Measurements from ENCODE around the gene NKX6-2.
"Not testable (repeated sequence)": the region's sequence is repeated elsewhere in the genome, so short reads cannot be mapped to it uniquely, and the experiment has no call there.

Gene NKX6-2

GRCh38 chr10:132752378-132752777 is 33.6 kb downstream of the NKX6-2 start:
- no peak for DNase-seq

- no peak for DNase-seq
Measured at GRCh38 chr10:132750936-132751335, 35.0 kb downstream of the NKX6-2 start.

DNA sequence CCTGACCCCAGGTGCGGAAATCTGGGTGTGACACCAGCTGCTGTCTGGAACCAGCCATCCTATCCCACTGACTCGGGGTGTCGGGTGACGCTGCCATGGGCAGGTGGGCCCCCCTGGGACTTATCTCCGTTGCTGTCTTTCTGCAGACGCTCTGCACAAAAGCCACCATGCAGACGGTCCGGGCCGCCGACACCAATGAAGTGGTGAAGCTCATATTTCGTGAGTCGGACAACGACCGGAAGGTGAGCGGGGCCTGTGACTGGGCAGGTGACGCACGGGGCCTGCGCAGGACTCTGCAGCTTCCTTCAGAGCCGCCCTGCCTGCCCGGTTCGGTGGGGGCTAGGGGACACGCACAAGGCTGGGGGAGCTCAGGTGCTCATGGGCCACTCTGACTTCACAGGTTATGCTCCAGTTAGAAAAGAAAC is 36.6 kb downstream of the NKX6-2 start:
- DNase-seq, result no peak

GRCh38 chr10:132748545-132749370 is 37.2 kb downstream of the NKX6-2 start:
- no peak for DNase-seq

GRCh38 chr10:132748135-132748534 is 37.8 kb downstream of the NKX6-2 start:
- DNase-seq, result no peak

DNA sequence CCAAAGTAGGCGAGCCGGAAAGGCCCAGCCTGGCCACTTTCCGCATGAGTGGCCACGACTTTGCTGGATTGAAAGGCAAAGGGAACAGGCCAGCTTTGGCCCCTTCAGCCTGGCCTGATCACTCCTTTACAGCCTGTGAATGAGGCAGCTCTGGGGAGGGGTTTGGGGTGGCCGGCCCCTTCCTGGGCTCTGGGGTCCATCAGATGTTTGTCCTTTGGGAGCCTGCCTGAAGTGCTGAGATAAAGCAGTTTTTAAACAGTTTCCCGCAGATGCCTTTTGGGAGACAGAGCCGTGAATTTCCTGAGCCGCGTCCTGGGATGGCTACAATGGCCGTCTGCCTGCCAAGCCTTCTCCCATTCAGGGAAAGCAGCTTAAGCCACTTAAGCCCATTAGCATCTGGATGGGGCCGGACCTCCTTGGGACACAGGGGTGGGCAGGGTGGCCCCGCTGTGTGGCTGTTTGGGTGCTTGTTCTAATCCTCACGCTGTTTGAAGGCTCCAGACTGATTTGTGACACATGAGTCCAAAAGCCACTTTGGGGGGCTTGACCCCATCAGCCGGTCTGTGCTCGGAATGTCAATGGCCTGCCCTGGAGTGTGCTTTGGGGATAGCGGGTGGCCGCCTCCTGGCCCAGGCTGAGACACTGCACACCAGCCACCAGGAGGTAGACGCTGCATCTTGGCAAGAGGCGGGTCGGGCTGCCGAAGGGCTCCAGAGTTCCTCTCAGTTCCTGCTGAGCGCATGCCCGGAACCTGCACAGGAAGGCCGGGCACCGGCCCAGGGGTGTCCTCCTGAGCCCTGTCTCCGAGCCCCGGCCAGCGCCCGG is 38.9 kb downstream of the NKX6-2 start:
- DNase-seq, result no peak

GRCh38 chr10:132746386-132746785 is 39.6 kb downstream of the NKX6-2 start:
- no peak for DNase-seq

DNA sequence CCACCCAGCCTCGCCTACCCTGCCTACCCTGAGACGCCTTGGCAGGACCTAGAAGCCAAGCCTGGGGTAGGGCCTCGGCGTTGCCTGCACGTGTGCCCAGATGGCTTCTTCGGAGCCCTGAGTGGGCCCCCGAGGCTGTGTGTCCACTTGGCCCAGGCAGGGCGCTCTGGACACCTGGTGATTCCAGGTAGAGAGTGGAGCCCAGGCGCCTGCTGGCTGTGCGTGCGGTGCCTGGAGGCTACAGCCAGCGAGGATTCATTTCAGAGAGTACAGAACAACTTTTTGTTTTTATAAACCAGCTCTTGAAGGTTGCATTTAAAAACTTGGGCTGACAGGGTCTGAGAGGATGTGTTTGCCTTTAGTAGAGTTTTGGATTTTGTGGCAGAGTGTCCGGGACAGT is 40.0 kb downstream of the NKX6-2 start:
- DNase-seq, result no peak

GRCh38 chr10:132745511-132745910 is 40.4 kb downstream of the NKX6-2 start:
- no peak for DNase-seq

DNA sequence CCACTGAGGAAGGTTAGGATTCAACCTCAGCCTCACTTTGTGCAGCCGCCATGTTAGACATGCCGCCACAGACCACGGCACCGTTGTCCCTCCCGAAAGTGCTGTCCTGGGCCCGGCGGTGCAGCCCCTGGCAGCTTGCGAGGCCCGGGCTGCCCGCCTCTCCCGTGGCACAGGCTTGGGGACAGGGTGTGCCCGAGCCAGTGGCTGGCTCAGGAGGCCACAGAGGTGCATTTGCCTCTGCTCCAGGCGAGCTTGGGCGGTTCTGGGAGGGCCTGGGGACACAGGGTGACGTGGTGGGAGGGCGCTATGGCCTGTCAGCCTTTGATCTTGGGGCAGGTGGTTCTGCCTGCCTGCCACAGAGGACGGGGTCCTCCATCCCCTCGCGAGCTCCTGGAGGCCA is 41.1 kb downstream of the NKX6-2 start:
- DNase-seq, result no peak

- no peak for DNase-seq
Measured at GRCh38 chr10:132743925-132744490, 41.9 kb downstream of the NKX6-2 start.

DNA sequence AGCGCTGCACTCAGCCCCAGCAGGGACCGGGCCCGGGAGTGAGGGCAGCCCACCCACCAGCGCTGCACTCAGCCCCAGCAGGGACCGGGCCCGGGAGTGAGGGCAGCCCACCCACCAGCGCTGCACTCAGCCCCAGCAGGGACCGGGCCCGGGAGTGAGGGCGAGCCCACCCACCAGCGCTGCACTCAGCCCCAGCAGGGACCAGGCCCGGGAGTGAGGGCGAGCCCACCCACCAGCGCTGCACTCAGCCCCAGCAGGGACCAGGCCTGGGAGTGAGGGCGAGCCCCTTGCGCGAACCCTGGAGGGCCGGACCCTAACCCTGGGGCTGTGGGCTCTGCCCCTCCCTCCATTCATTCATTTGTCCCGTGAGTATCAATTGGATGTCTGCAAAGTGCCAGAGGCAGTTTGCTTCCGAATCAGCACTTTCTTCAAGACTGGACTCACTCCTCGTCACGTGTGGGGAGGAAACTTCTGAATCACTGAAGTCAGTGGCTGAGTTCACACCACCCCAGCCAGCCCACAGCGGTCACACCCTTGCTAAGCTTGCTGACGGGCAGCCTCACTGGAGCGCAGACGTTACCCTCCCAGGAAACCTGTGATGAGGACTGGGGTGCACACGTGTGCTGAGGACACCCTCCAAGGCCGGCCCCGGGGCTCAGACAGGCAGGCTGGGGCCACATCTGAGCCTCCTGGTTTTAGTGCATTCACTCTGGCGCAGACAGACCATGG is 42.6 kb downstream of the NKX6-2 start:
- DNase-seq, result not testable (repeated sequence)

DNA sequence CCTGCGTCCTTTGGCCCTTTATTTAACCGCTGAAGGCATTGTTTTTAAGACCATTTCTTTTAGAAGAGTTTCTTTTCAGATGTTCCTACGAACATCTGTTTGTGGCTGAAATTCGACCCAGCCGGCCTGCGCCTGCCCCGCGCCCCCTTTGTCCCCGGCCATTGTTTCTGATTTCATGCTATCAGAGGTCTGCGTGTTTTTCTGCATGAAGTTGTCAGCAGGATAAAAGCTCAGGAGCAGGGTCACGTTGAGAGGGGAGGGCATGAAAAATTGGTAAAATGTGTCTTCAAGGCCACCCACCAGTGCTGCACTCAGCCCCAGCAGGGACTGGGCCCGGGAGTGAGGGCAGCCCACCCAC is 43.1 kb downstream of the NKX6-2 start:
- DNase-seq, result no peak

DNA sequence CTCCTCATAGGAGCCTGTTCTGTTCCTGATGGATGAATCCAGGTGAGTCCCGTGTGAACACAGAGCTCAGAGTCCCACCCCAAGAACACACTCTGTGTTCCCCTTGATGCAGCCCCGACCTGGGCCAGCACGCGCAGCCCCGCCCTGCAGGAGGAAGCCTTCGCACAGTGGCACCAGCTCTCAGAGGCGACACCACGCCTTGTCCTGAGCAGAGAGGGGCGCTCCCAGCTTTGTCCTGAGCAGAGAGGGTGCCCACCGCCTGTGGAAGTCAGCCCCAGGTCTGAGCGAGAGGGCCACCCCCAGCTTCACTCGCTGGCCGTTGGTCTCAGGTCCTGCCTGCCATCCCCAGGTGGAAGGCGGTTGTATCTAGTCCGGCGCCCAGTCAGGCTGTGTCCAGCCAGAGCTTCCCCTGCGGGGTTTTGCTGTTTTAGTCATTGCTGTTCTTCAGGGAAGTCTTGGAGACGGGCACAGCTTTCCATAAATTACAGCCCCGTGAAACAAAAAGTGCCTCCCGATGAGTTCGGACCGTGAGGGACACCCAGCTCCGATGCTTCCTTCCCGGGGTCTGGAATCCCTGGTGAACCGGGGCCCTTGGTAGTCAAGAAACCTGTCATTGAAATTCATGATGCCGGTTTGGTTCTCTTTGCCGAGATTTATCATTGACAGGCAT is 43.6 kb downstream of the NKX6-2 start:
- DNase-seq, result no peak

DNA sequence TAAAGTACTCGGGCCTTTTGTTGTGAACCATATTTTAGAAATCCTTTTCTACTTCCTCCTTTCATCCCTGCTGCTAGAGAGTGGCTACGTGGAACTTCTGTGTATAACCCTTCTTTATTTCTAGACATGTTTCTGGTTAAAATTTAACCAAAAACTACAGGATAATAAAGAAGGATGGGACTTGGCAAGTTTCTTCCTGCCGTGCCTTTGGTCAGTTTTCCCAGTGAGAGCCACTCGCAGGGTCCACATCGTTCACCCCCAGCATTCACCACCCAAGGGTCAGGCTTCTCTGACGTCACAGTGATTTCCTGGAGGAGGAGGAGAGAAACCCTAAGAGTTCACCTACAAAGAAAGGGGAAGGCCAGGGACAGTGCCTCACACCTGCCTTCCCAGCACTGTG is 45.4 kb downstream of the NKX6-2 start:
- DNase-seq, result no peak

DNA sequence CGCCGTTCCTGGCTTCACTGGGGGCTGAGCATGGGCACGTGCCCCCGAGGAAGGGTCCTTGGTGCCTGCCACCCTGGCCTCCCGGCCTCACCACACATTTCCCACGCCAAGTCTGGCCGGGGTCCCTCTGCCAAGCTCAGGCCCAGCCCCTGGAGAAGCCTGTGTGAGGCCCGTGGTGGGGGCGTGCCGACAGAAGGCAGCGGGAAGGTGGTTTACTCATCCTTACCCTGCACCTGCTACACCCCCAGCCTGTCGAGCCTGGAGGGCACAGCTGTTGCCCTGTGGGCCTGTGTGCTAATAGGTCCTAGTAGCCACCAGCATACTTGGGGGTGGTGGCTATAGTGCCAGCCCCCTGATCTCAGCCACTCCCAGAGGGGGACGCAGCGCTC is 46.7 kb downstream of the NKX6-2 start:
- DNase-seq, result no peak

DNA sequence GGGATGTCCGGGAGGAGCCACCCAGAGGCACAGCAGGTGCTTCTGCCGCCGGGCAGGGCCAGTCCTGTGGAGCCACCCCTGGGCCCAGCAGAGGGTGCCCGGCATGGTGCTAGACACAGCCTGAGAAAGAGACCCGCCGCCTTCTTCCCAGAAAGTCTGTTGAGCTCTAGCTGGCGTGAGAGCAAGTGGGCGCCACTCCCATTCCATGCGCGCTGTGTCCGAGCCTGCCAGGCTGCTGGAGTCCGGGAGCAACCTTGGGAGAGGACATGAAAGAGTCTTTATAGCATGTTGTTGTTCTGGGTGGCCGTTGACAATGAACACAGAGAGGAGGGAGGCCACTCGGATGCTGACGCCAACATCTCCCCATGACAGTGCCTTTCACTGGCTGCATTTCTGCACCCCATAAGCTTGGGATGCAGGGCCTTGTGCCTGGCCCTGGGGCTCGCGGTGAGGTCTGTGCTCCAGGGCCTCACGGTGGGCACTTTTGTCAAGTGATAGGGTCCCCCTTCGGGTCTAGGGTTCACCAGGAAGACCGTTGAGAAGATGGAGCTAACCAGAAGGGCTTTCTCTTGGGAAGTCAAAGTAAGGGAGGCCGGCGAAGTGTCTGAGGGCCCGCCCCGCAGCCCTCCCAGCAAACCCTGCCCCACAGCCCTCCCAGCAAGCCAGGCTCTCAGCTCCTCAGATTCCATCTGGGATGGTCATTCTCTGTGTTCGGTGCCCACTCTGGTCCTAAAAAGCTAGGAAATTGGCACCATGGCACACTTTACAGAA is 47.3 kb downstream of the NKX6-2 start:
- no peak for DNase-seq

DNA sequence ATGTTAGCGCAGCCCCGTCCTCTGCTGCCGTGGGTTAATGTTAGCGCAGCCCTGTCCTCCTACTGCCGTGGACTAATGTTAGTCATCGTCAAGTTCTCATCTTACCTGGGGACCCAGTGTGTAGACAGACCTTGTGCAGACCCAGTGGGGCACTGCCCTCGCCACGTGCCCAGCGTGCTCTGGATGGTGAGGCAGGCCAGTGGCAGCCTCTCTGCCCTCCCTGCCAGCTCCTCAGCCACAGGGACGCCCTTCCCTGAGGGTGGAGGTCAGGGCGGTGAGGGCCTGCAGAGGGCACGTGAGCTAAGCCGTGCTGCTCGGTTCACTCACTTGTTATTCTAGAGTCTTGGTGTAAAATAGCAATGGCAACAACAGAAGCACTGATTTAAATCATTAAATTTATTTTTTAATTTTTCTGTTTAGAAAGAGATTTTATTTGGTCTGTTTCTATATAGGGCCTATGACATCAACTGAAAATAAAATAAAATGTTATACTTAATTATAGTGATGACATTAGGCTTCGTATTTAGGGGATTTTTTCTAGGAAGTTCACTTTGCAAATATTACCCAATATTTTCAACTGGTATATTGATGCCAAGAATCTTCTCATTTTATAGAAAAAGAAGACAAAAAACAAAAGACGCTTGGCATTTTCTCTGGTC is 48.4 kb downstream of the NKX6-2 start:
- no peak for DNase-seq

DNA sequence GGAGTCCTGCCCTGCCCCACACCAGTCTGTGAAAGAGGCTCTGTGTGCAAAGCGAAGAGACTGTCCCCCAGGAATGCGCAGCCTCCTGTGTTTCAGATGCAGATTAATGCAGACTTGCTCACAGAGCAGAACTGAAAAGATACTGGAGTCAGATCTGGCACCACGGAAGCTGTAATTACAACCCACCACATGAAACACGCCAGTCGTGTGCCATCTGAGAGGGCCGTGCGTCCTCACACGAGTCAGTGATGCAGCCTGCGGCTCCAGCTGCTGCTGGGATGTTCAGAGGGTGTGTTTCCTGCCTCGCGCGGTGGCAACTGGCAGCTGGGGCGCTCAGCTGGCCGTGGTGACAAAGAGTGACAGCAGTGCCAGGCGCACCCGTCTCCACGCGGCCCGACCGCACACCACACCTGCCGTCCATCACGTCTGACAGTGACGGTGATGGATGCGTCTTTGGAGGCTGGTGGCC is 50.0 kb downstream of the NKX6-2 start:
- no peak for DNase-seq

- no peak for DNase-seq
Measured at GRCh38 chr10:132735341-132735775, 50.6 kb downstream of the NKX6-2 start.

GRCh38 chr10:132733926-132734325 is 52.0 kb downstream of the NKX6-2 start:
- DNase-seq, result no peak

Data from activated CD4-positive, alpha-beta T cell treated with anti-CD3 and anti-CD28 coated beads for 4 hours (primary cell).